Activated CD8-positive, alpha-beta memory T cell treated with anti-CD3 and anti-CD28 coated beads for 1 hour (primary cell): ENCODE results near the gene PDSS1.
"Not testable (repeated sequence)": the region's sequence is repeated elsewhere in the genome, so short reads cannot be mapped to it uniquely, and the experiment has no call there.

ENCODE experiments used
- DNase-seq, 2 donors: peaks; one replicate each; pipeline ENCODE4 v3.0.0-alpha.2; 2020; ENCODE audit warnings: low read depth in 1 of 2; ENCODE audit errors: extremely low read depth in 1 of 2

Gene PDSS1

DNA sequence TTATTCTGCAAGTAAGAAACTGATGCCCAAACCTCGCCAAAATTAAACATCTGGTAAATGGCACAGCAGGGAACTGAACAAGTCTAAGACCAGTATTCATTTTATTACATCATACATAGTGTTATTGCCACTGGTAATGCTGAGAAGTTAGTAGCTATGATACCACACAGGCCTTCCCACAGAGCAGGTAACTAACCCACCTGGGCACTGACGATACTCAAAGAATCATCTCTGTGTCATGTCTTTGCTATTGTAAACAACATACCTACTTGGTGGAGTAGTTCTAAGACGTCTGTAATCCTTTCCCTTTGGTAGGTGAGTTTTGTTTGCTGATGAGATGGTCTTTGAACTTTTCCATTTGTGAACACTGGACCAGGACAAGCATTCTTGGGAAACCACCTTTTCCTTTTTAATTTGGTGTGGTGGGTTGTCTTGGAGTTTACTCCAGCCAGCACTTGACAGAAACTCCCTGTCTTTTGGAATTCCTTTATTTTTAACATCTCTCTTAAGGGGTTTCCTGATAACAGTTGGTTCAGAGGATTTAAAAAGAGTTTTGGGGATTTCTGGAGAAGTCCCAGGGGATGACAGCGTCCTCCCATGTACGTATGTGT is 40.9 kb downstream of the PDSS1 start:
- DNase-seq = no peak

- no peak for DNase-seq
Observed at GRCh38 chr10:26739071-26739631, 41.6 kb downstream of the PDSS1 start.

GRCh38 chr10:26741368-26741767 is 43.9 kb downstream of the PDSS1 start:
- DNase-seq = no peak

GRCh38 chr10:26743091-26743490 is 45.6 kb downstream of the PDSS1 start:
- DNase-seq = no peak

- no peak for DNase-seq
Observed at GRCh38 chr10:26743841-26744240, 46.3 kb downstream of the PDSS1 start.

DNA sequence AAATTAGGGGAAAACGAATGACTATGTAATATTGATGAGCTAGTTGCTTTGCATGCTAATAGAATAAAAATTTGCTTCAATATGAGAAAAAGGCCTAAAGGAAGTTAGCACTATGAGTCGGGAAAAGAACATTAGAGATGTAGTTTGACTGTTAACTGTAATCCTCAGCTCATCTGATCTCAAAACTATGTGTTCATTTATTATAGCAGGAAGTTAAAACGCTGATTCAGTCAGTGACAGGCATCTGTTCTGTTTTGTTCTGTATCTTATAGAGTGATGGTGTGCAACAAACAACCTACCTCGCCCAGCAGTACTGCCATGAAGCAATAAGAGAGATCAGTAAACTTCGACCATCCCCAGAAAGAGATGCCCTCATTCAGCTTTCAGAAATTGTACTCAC is 48.6 kb downstream of the PDSS1 start:
- no peak for DNase-seq

DNA sequence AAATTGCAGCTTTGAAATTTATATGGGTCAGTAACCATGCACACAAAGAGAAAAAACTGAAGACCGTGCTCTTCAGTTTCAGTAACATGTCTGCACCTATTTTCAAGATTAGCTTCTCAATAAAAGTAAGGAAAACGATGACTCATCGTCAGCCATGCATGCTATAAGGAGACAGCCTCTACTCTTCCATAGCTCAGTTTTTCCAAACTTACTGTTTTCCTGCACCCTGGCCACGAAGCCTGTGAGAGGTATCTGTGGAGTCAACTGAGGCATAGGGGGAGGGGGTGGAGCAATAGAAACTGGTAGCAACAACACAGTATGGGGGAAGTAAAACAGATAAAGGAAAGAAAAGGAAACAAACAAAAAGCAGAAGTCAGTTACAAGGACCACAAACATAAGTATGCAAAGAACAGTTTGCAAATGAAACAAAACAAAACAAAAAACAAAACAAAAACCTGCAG is 58.0 kb downstream of the PDSS1 start:
- DNase-seq = no peak

GRCh38 chr10:26759008-26759407 is 61.5 kb downstream of the PDSS1 start:
- DNase-seq = no peak

GRCh38 chr10:26765549-26765948 is 68.0 kb downstream of the PDSS1 start:
- DNase-seq = no peak

GRCh38 chr10:26770069-26770468 is 72.6 kb downstream of the PDSS1 start:
- no peak for DNase-seq

GRCh38 chr10:26773633-26774032 is 76.1 kb downstream of the PDSS1 start:
- no peak for DNase-seq

GRCh38 chr10:26776258-26776657 is 78.8 kb downstream of the PDSS1 start:
- no peak for DNase-seq

DNA sequence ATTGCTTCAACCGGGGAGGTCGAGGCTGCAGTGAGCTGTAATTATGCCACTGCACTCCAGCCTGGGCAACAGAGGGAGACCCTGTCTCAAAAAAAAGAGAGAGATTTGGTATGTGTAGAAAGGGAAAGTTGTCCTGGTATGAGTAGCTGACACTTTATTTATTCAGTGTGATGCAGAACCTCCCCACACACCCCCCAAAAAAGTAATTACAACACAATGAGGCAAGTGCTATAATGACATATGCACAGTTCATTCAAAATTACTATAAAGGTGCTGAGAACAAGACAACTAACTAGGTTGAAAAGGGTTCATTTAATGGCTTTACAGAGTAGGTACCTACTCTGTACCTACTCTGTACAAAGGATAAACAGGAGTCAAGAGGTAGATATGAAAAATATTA is 80.2 kb downstream of the PDSS1 start:
- DNase-seq = no peak

DNA sequence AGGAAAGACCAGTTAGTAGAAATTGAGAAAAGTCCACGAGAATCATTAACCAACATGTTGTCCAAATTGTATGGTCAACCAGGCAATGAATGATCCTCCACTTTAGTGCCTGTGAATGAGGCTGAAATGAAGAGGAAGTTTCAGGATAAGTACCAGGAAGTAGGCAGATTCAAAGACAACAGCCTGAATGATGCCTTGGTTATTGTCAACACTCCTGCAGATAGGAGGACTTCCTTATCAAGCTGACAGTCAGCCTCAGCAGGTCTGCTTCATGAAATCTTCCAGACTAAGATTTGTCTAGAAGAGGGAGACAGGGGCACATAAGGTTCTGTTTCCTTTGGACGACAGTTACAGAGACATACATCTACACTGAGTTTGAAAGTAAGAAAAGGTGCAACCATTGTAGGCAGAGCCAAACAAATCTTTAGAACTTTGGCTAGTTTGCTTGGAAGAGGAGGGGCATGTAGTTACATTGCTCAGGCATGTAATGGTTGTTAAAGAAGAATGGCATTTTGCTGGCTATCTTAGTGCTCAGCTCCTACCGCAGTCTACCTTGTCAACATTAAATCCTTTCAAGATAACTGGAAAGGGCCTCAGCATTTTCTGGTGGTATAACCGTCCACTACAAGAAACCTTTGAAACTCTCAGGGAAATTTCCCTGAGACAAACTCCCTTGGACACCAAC is 81.8 kb downstream of the PDSS1 start:
- no peak for DNase-seq

- no peak for DNase-seq
Observed at GRCh38 chr10:26780106-26780792, 82.7 kb downstream of the PDSS1 start.

GRCh38 chr10:26780793-26781601 is 83.5 kb downstream of the PDSS1 start:
- DNase-seq = no peak

DNA sequence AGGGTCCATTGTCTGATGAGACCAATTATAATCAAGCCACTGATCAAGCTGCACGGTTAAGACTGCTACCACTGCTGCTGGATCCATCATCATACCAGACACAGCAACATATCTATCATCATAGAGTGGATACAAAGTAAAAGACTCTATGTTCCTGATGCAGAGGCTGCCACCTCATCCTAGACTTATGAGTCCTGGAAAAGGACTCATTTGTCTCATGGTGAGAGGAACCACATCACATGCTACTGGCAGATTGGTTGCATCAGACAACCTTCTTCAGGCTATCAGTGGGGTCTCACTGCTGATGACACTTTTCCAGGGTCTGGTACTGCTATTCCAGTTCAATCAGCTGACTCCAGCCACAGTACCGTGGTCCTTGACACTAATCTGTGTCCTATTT is 84.3 kb downstream of the PDSS1 start:
- DNase-seq = no peak

- DNase-seq = no peak
Observed at GRCh38 chr10:26787362-26787761, 89.9 kb downstream of the PDSS1 start.

DNA sequence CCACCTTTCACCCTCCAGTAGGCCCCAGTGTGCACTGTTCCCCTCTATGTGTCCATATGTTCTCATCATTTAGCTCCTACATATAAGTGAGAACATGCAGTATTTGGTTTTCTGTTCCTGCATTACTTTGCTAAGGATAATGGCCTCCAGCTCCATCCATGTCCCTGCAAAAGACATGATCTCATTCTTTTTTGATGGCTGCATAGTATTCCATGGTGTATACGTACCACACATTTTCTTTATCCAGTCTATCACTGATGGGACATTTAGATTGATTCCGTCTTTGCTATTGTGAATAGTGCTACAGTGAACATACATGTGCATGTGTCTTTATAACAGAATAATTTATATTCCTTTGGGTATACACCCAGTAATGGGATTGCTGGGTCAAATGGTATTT is 92.3 kb downstream of the PDSS1 start:
- DNase-seq = not testable (repeated sequence)

DNA sequence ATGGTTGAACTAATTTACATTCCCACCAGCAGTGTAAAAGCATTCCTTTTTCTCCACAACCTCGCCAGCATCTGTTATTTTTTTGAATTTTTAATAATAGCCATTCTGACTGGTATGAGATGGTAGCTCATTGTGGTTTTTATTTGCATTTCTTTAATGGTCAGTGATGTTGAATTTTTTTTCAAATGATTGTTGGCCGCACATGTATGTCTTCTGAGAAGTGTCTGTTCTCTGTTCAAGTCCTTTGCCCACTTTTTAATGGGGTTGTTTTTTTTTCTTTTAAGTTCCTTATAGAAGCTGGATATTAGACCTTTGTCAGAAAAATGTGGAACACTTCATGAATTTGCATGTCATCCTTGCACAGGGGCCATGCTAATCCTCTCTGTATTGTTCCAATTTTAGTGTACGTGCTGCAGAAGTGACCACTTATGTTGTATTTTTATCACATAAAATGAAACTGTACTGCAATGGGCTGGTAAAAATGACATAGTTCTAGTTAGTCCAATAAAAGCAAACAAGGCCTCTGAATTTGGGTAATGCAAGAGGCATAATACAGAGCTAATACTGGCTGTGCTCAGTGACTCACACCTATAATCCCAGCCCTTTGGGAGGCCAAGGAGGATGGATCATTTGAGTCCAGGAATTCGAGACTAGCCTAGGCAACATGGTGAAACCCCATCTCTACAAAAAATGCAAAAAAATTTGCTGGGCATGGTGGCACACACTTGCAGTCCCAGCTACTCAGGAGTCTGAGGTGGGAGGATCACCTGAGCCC is 92.9 kb downstream of the PDSS1 start:
- DNase-seq = no peak
